ENCODE measurements around the gene EPYC.

GRCh38 chr12:90990611-90991010, 14.2 kb downstream of the EPYC start:
- TF ChIP-seq, protein P1, sequence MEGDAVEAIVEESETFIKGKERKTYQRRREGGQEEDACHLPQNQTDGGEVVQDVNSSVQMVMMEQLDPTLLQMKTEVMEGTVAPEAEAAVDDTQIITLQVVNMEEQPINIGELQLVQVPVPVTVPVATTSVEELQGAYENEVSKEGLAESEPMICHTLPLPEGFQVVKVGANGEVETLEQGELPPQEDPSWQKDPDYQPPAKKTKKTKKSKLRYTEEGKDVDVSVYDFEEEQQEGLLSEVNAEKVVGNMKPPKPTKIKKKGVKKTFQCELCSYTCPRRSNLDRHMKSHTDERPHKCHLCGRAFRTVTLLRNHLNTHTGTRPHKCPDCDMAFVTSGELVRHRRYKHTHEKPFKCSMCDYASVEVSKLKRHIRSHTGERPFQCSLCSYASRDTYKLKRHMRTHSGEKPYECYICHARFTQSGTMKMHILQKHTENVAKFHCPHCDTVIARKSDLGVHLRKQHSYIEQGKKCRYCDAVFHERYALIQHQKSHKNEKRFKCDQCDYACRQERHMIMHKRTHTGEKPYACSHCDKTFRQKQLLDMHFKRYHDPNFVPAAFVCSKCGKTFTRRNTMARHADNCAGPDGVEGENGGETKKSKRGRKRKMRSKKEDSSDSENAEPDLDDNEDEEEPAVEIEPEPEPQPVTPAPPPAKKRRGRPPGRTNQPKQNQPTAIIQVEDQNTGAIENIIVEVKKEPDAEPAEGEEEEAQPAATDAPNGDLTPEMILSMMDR (IDR thresholded peaks at IDR 0.05; ENCODE audit: insufficient read depth, low read depth, low read length), result no peak
- no peak for TF ChIP-seq EZH2 (IDR thresholded peaks at IDR 0.05; ENCODE audit: insufficient read depth, low read length)
